ENCODE results near the gene TECR.

- no peak for TF ChIP-seq CTCF (IDR thresholded peaks at IDR 0.05)
- TF ChIP-seq POLR2A (IDR thresholded peaks at IDR 0.05): no peak
Measured at GRCh38 chr19:14580623-14581237, 51.3 kb downstream of the TECR start.

Measured in lower leg skin (tissue), 3 donors.